ENCODE results near the gene SLC6A18. TPM values are rescaled to one million over a fixed set of nuclear protein-coding genes. Genes with fewer than 3 reads are reported as not detected.

The SLC6A18 gene
- total and polyA plus RNA-seq, 2 experiments from 2014 or later: 0.35 TPM; not detected in 1

GRCh38 chr5:1184163-1184470, 41.1 kb upstream of the SLC6A18 start:
- no peak for DNase-seq (ENCODE audit: low spot score)
- Histone ChIP-seq H4K20me1 (ENCODE audit: insufficient read depth, poor library complexity, severe bottlenecking) (no peaks in the 10 kb centered on the region), H3K9me3 (ENCODE audit: low read depth) (no peaks in the 10 kb centered on the region), H2AFZ (no peak overlapping the region), H3K4me3 (no peak overlapping the region), H3K27ac (peak overlapping the region; percentile 96), H3K36me3 (replicated peaks; ENCODE audit: insufficient read depth, low read depth) (no peaks in the 10 kb centered on the region), H3K9me2 (replicated peaks; ENCODE audit: insufficient read depth) (no peaks in the 10 kb centered on the region), H3K4me1 (ENCODE audit: insufficient read depth) (peaks cover 50% of the 10 kb centered on the region), H3K4me2 (no peak overlapping the region), H3K27me3 (no peaks in the 10 kb centered on the region), H3K79me2 (no peaks in the 10 kb centered on the region)
- no peak for TF ChIP-seq EZH2phosphoT487 (IDR thresholded peaks at IDR 0.05; ENCODE audit: low read depth, severe bottlenecking, unreplicated experiment)
- no peak for TF ChIP-seq CTCF (IDR thresholded peaks at IDR 0.05; ENCODE audit: poor library complexity)
- TF ChIP-seq EZH2 (IDR thresholded peaks at IDR 0.05; ENCODE audit: borderline replicate concordance): no peak
- WGBS (ENCODE audit: low lambda C conversion rate, missing lambda C conversion rate): 91% methylated on average over 5 of the region's 8 CpGs

- TF ChIP-seq CTCF (IDR thresholded peaks at IDR 0.05; ENCODE audit: poor library complexity): no peak
- no peak for TF ChIP-seq EZH2 (IDR thresholded peaks at IDR 0.05; ENCODE audit: borderline replicate concordance)
- no peak for TF ChIP-seq EZH2phosphoT487 (IDR thresholded peaks at IDR 0.05; ENCODE audit: low read depth, severe bottlenecking, unreplicated experiment)
- H3K27ac ChIP-seq: peak overlapping the region; percentile 96
Measured at GRCh38 chr5:1184481-1184880, 40.7 kb upstream of the SLC6A18 start.

GRCh38 chr5:1185038-1185627, 40.0 kb upstream of the SLC6A18 start:
- Histone ChIP-seq H3K27me3 (no peaks in the 10 kb centered on the region), H3K4me2 (peak overlapping the region; percentile 42), H3K4me3 (no peak overlapping the region), H3K9me2 (replicated peaks; ENCODE audit: insufficient read depth) (no peaks in the 10 kb centered on the region), H3K36me3 (replicated peaks; ENCODE audit: insufficient read depth, low read depth) (no peaks in the 10 kb centered on the region), H3K9me3 (ENCODE audit: low read depth) (no peaks in the 10 kb centered on the region), H3K4me1 (ENCODE audit: insufficient read depth) (peaks cover 50% of the 10 kb centered on the region), H3K79me2 (no peaks in the 10 kb centered on the region), H4K20me1 (ENCODE audit: insufficient read depth, poor library complexity, severe bottlenecking) (no peaks in the 10 kb centered on the region), H3K27ac (peak overlapping the region; percentile 61), H2AFZ (no peak overlapping the region)
- TF ChIP-seq CTCF (IDR thresholded peaks at IDR 0.05; ENCODE audit: poor library complexity) (no peak), EZH2 (IDR thresholded peaks at IDR 0.05; ENCODE audit: borderline replicate concordance) (no peak), EZH2phosphoT487 (IDR thresholded peaks at IDR 0.05; ENCODE audit: low read depth, severe bottlenecking, unreplicated experiment) (no peak)
- 97% methylated on average over 10 of the region's 10 CpGs for WGBS (ENCODE audit: low lambda C conversion rate, missing lambda C conversion rate)
- DNase-seq (ENCODE audit: low spot score): no peak

More at GRCh38 chr5:1184481-1184880, 40.7 kb upstream of the SLC6A18 start:
- H3K27me3 ChIP-seq: no peaks in the 10 kb centered on the region
- no peaks in the 10 kb centered on the region for H4K20me1 ChIP-seq (ENCODE audit: insufficient read depth, poor library complexity, severe bottlenecking)
- DNase-seq (ENCODE audit: low spot score): no peak
- H3K79me2 ChIP-seq: no peaks in the 10 kb centered on the region
- WGBS (ENCODE audit: low lambda C conversion rate, missing lambda C conversion rate): 90% methylated on average over 7 of the region's 7 CpGs
- H3K36me3 ChIP-seq (replicated peaks; ENCODE audit: insufficient read depth, low read depth): no peaks in the 10 kb centered on the region
- no peak overlapping the region for H3K4me3 ChIP-seq
- no peaks in the 10 kb centered on the region for H3K9me3 ChIP-seq (ENCODE audit: low read depth)
- H3K9me2 ChIP-seq (replicated peaks; ENCODE audit: insufficient read depth): no peaks in the 10 kb centered on the region
- no peak overlapping the region for H2AFZ ChIP-seq
- H3K4me1 ChIP-seq (ENCODE audit: insufficient read depth): peaks cover 50% of the 10 kb centered on the region
- H3K4me2 ChIP-seq: no peak overlapping the region

All from hepatocyte (in vitro differentiated cells).